Astrocyte (in vitro differentiated cells and primary cell): ENCODE measurements around the gene WFDC5. TPM values are rescaled to one million over a fixed set of nuclear protein-coding genes. Genes with fewer than 3 reads are reported as not detected.

Experiments
- DNase-seq: peaks from one replicate; pipeline ENCODE4 v3.0.0-alpha.2; 2010; ENCODE audit warnings: low read depth
- FAIRE-seq: peaks from 2 replicates; lab custom pipeline; 2011; peaks lifted over from hg19 to GRCh38; lab: Jason Lieb, UNC
- H2AFZ ChIP-seq: 2 replicates; pipeline ENCODE4 v1.6.0; 2012; ENCODE audit warnings: low read depth, low read length, inconsistent platforms
- H3K27ac ChIP-seq: 2 replicates; pipeline ENCODE4 v1.5.1; 2011; ENCODE audit warnings: low read depth, low read length, inconsistent platforms
- H3K27me3 ChIP-seq: 2 replicates; pipeline ENCODE4 v1.6.0; 2011; ENCODE audit warnings: low read length, inconsistent platforms; ENCODE audit not compliant: insufficient read depth
- H3K36me3 ChIP-seq: 2 replicates; pipeline ENCODE4 v1.5.1; 2011; ENCODE audit warnings: low read length, inconsistent platforms; ENCODE audit not compliant: insufficient read depth
- H3K4me1 ChIP-seq: 2 replicates; pipeline ENCODE4 v1.5.1; 2011; ENCODE audit warnings: low read length, inconsistent platforms; ENCODE audit not compliant: insufficient read depth
- H3K4me2 ChIP-seq: 2 replicates; pipeline ENCODE4 v1.6.0; 2012; ENCODE audit warnings: low read length, inconsistent platforms
- H3K4me3 ChIP-seq: 2 replicates; pipeline ENCODE4 v1.5.1; 2011; ENCODE audit warnings: low read depth, mild to moderate bottlenecking, low read length, inconsistent platforms; ENCODE audit not compliant: insufficient read depth
- H3K79me2 ChIP-seq: 2 replicates; pipeline ENCODE4 v1.6.0; 2012; ENCODE audit warnings: mild to moderate bottlenecking, low read length, inconsistent platforms; ENCODE audit not compliant: insufficient read depth
- H3K9ac ChIP-seq: 2 replicates; pipeline ENCODE4 v1.6.0; 2012; ENCODE audit warnings: mild to moderate bottlenecking, low read length, inconsistent platforms
- H3K9me3 ChIP-seq: 2 replicates; pipeline ENCODE4 v1.5.1; 2012; ENCODE audit warnings: low read depth, mild to moderate bottlenecking, low read length, inconsistent platforms; ENCODE audit not compliant: insufficient read depth
- H4K20me1 ChIP-seq: 2 replicates; pipeline ENCODE4 v1.6.0; 2012; ENCODE audit warnings: low read length, inconsistent platforms; ENCODE audit not compliant: insufficient read depth
- H3K27ac Mint-ChIP-seq: one replicate; pipeline ENCODE4 v1.8.0; 2021; ENCODE audit warnings: mild to moderate bottlenecking, mixed read lengths; ENCODE audit not compliant: unreplicated experiment
- H3K27me3 Mint-ChIP-seq: one replicate; pipeline ENCODE4 v1.8.0; 2021; ENCODE audit warnings: low read depth, mixed read lengths; ENCODE audit not compliant: unreplicated experiment
- H3K36me3 Mint-ChIP-seq: one replicate; pipeline ENCODE4 v1.8.0; 2021; ENCODE audit warnings: low read depth, mixed read lengths; ENCODE audit not compliant: unreplicated experiment
- H3K4me1 Mint-ChIP-seq: one replicate; pipeline ENCODE4 v1.8.0; 2021; ENCODE audit warnings: low read depth, mixed read lengths; ENCODE audit not compliant: unreplicated experiment
- H3K4me3 Mint-ChIP-seq: one replicate; pipeline ENCODE4 v1.8.0; 2021; ENCODE audit warnings: mild to moderate bottlenecking, moderate library complexity, mixed read lengths; ENCODE audit not compliant: unreplicated experiment
- H3K9me3 Mint-ChIP-seq: one replicate; pipeline ENCODE4 v1.8.0; 2021; ENCODE audit warnings: mild to moderate bottlenecking, mixed read lengths; ENCODE audit not compliant: unreplicated experiment
- CTCF ChIP-seq: IDR thresholded peaks from 2 replicates; pipeline ENCODE4 v1.5.1; 2011; ENCODE audit warnings: low read depth, mild to moderate bottlenecking, inconsistent platforms, low read length, moderate library complexity; ENCODE audit not compliant: insufficient read depth
- EZH2 ChIP-seq: IDR thresholded peaks from 2 replicates; pipeline ENCODE4 v1.6.1; 2012; ENCODE audit warnings: mild to moderate bottlenecking, low read length, inconsistent platforms; ENCODE audit not compliant: insufficient read depth
- total RNA-seq: library from RNA; stranded (reverse); gene quantifications from 2 replicates; pipeline ENCODE4 v1.2.1, GENCODE V29; 2021

The WFDC5 gene
- total RNA-seq, 1 donor from 2014 or later, result not detected

GRCh38 chr20:45070932-45071632 lies 43.9 kb downstream of the WFDC5 start:
- Histone ChIP-seq H3K27ac (no peak overlapping the region), H3K9me3 (no peaks in the 10 kb centered on the region), H3K79me2 (peaks cover 3% of the 10 kb centered on the region), H3K9ac (no peak overlapping the region), H3K27me3 (no peaks in the 10 kb centered on the region), H3K4me3 (no peak overlapping the region), H2AFZ (no peak overlapping the region), H3K4me1 (no peaks in the 10 kb centered on the region), H3K36me3 (peaks cover 8% of the 10 kb centered on the region), H3K4me2 (no peak overlapping the region), H4K20me1 (peaks cover 8% of the 10 kb centered on the region)
- H3K9me3 Mint-ChIP-seq, result peaks cover 9% of the 10 kb centered on the region
- peaks cover 19% of the 10 kb centered on the region for H3K4me1 Mint-ChIP-seq
- TF ChIP-seq CTCF (no peak), EZH2 (no peak)
- H3K36me3 Mint-ChIP-seq, result peaks cover 9% of the 10 kb centered on the region
- no peak overlapping the region for H3K27ac Mint-ChIP-seq
- no peaks in the 10 kb centered on the region for H3K27me3 Mint-ChIP-seq
- H3K4me3 Mint-ChIP-seq, result no peak overlapping the region
- FAIRE-seq (no peak), DNase-seq (no peak)

GRCh38 chr20:45069261-45069660 lies 45.7 kb downstream of the WFDC5 start:
- H2AFZ ChIP-seq, result no peak overlapping the region
- H4K20me1 ChIP-seq, result peaks cover 11% of the 10 kb centered on the region
- peaks cover 19% of the 10 kb centered on the region for H3K4me1 Mint-ChIP-seq
- H3K9me3 ChIP-seq, result no peaks in the 10 kb centered on the region
- no peak overlapping the region for H3K4me3 Mint-ChIP-seq
- H3K27ac ChIP-seq, result no peak overlapping the region
- DNase-seq (no peak), FAIRE-seq (no peak)
- H3K9ac ChIP-seq, result no peak overlapping the region
- peaks cover 6% of the 10 kb centered on the region for H3K36me3 Mint-ChIP-seq
- peaks cover 12% of the 10 kb centered on the region for H3K79me2 ChIP-seq
- no peaks in the 10 kb centered on the region for H3K4me1 ChIP-seq
- H3K27me3 Mint-ChIP-seq, result no peaks in the 10 kb centered on the region
- H3K36me3 ChIP-seq, result peaks cover 3% of the 10 kb centered on the region
- no peaks in the 10 kb centered on the region for H3K27me3 ChIP-seq
- H3K4me3 ChIP-seq, result no peak overlapping the region
- H3K27ac Mint-ChIP-seq, result no peak overlapping the region
- no peak overlapping the region for H3K4me2 ChIP-seq
- TF ChIP-seq EZH2, result no peak
- TF ChIP-seq CTCF, result no peak
- peaks cover 9% of the 10 kb centered on the region for H3K9me3 Mint-ChIP-seq

GRCh38 chr20:45067558-45067957 lies 47.4 kb downstream of the WFDC5 start:
- TF ChIP-seq CTCF (no peak), EZH2 (no peak)
- Mint-ChIP-seq H3K4me1 (peaks cover 8% of the 10 kb centered on the region), H3K36me3 (peaks cover 9% of the 10 kb centered on the region), H3K9me3 (peaks cover 9% of the 10 kb centered on the region), H3K4me3 (no peak overlapping the region), H3K27ac (no peak overlapping the region), H3K27me3 (no peaks in the 10 kb centered on the region)
- FAIRE-seq, result no peak
- peaks cover 11% of the 10 kb centered on the region for H4K20me1 ChIP-seq
- H3K27me3 ChIP-seq, result no peaks in the 10 kb centered on the region
- H3K4me3 ChIP-seq, result no peak overlapping the region
- H3K9me3 ChIP-seq, result no peaks in the 10 kb centered on the region
- H3K36me3 ChIP-seq, result peaks cover 3% of the 10 kb centered on the region
- peak; percentile 49 for DNase-seq
- H3K4me2 ChIP-seq, result no peak overlapping the region
- no peak overlapping the region for H3K9ac ChIP-seq
- no peak overlapping the region for H2AFZ ChIP-seq
- H3K79me2 ChIP-seq, result peaks cover 12% of the 10 kb centered on the region
- no peak overlapping the region for H3K27ac ChIP-seq
- H3K4me1 ChIP-seq, result no peaks in the 10 kb centered on the region
